Measurements from ENCODE around the gene SLC27A3.

GRCh38 chr1:153780551-153780950 is 5.3 kb downstream of the SLC27A3 start:
- TF ChIP-seq EP300 (IDR thresholded peaks at IDR 0.05; ENCODE audit: borderline replicate concordance) (no peak), MAX (IDR thresholded peaks at IDR 0.05) (no peak), TAF1 (IDR thresholded peaks at IDR 0.05; ENCODE audit: low read depth) (no peak), REST (IDR thresholded peaks at IDR 0.05; ENCODE audit: low read depth) (no peak), CREB1 (IDR thresholded peaks at IDR 0.05; ENCODE audit: low read depth) (no peak), NFIC (IDR thresholded peaks at IDR 0.05) (no peak), TCF12 (IDR thresholded peaks at IDR 0.05; ENCODE audit: low read depth) (no peak), TEAD4 (IDR thresholded peaks at IDR 0.05) (no peak), RAD21 (IDR thresholded peaks at IDR 0.05; ENCODE audit: low read depth) (no peak), USF1 (IDR thresholded peaks at IDR 0.05) (no peak)

Measured in Ishikawa (cell line).